ENCODE measurements around the gene HLA-A. TPM values are rescaled to one million over a fixed set of nuclear protein-coding genes. Genes with fewer than 3 reads are reported as not detected.

The HLA-A gene
- total RNA-seq, 2 donors from 2014 or later, result 104 to 281 TPM

GRCh38 chr6:29941016-29941415 is 1.3 kb upstream of the HLA-A start:
- H3K27me3 ChIP-seq, result no peaks in the 10 kb centered on the region
- DNase-seq, result peak in 1 of 4 donors; percentile 29
- no peak overlapping the region for H3K4me3 ChIP-seq
- H3K36me3 ChIP-seq (replicated peaks in 1 of 2; ENCODE audit: insufficient read depth in 1 of 2, low read depth in 2 of 2), result no peaks in the 10 kb centered on the region
- intact Hi-C loops (cut with DNase I), result no loop called here
- H3K27ac ChIP-seq, result no peak overlapping the region
- H3K9me3 ChIP-seq, result no peaks in the 10 kb centered on the region
- peaks cover 14% of the 10 kb centered on the region for H3K4me1 ChIP-seq
- TF ChIP-seq POLR2A (IDR thresholded peaks at IDR 0.05) (no peak), CTCF (IDR thresholded peaks at IDR 0.05) (no peak)
- 47 to 78% methylated on average over 4 of the region's 4 CpGs for WGBS, 2 donors
- ATAC-seq, result no peak

GRCh38 chr6:29941471-29941870 is 861 bp upstream of the HLA-A start:
- Histone ChIP-seq H3K27ac (peak overlapping the region; percentile 75 to 81 (median 78)), H3K9me3 (no peaks in the 10 kb centered on the region), H3K36me3 (replicated peaks in 1 of 2; ENCODE audit: insufficient read depth in 1 of 2, low read depth in 2 of 2) (no peaks in the 10 kb centered on the region), H3K4me3 (no peak overlapping the region), H3K4me1 (peaks cover 14% of the 10 kb centered on the region), H3K27me3 (no peaks in the 10 kb centered on the region)
- TF ChIP-seq POLR2A (IDR thresholded peaks at IDR 0.05) (no peak), CTCF (IDR thresholded peaks at IDR 0.05) (no peak)
- WGBS, 2 donors, result 26 to 41% methylated on average over 1 of the region's 1 CpG
- ATAC-seq, result no peak
- intact Hi-C loops (cut with DNase I), result no loop called here
- no peak for DNase-seq

GRCh38 chr6:29941916-29942274 is 437 bp upstream of the HLA-A start:
- peaks cover 14% of the 10 kb centered on the region for H3K4me1 ChIP-seq
- H3K27ac ChIP-seq, result peak overlapping the region; percentile 75 to 81 (median 78)
- TF ChIP-seq CTCF (IDR thresholded peaks at IDR 0.05), result no peak
- ATAC-seq (peak; percentile 43), DNase-seq (no peak)
- no peaks in the 10 kb centered on the region for H3K27me3 ChIP-seq
- peak overlapping the region; percentile 25 to 63 for H3K4me3 ChIP-seq
- no peaks in the 10 kb centered on the region for H3K9me3 ChIP-seq
- 1 to 3% methylated on average over 4 to 5 of the region's 5 CpGs for WGBS, 2 donors
- no peaks in the 10 kb centered on the region for H3K36me3 ChIP-seq (replicated peaks in 1 of 2; ENCODE audit: insufficient read depth in 1 of 2, low read depth in 2 of 2)
- intact Hi-C loops (cut with DNase I), result no loop called here

- no peak for TF ChIP-seq POLR2A (IDR thresholded peaks at IDR 0.05)
- TF ChIP-seq CTCF (IDR thresholded peaks at IDR 0.05), result no peak
- intact Hi-C loops (cut with DNase I), result no loop called here
- no peaks in the 10 kb centered on the region for H3K27me3 ChIP-seq
- H3K4me1 ChIP-seq, result peaks cover 14% of the 10 kb centered on the region
- DNase-seq, result peak in 2 of 4 donors; percentile 19 to 41
- 23 to 74% methylated on average over 17 to 56 of the region's 58 CpGs for WGBS, 2 donors
- peak; percentile 7 for ATAC-seq
- peak overlapping the region in 3 of 4 donors; percentile 77 to 81 (median 80) for H3K27ac ChIP-seq
- no peaks in the 10 kb centered on the region for H3K9me3 ChIP-seq
- no peaks in the 10 kb centered on the region for H3K36me3 ChIP-seq (replicated peaks in 1 of 2; ENCODE audit: insufficient read depth in 1 of 2, low read depth in 2 of 2)
- peak overlapping the region in 1 of 2 donors; percentile 63 for H3K4me3 ChIP-seq
Observed at GRCh38 chr6:29943053-29943966, 978 bp downstream of the HLA-A start.

Measured in body of pancreas (tissue), 4 donors.